DMS153 treated with DMSO at 0.1 percent for 48 hours (cell line): Measurements from ENCODE around the gene MINDY4.

Source experiments
- DNase-seq: peaks from one replicate; lab custom pipeline; 2025; ENCODE audit not compliant: unreplicated experiment; lab: John Stamatoyannopoulos, UW

MINDY4 gene

DNA sequence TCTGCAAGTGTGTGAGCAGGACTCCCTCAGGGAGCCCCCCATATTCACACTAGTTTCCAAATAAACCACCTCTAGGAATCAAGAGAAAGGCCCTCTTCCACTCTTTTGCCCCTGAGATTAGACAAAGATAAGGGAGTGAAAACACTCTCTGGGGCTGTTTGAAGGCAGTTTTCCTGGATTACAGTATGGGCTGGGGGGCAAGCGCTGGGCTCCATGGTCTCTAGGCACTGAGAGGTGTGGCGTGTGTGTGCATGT is 141.4 kb downstream of the MINDY4 start:
- no peak for DNase-seq

DNA sequence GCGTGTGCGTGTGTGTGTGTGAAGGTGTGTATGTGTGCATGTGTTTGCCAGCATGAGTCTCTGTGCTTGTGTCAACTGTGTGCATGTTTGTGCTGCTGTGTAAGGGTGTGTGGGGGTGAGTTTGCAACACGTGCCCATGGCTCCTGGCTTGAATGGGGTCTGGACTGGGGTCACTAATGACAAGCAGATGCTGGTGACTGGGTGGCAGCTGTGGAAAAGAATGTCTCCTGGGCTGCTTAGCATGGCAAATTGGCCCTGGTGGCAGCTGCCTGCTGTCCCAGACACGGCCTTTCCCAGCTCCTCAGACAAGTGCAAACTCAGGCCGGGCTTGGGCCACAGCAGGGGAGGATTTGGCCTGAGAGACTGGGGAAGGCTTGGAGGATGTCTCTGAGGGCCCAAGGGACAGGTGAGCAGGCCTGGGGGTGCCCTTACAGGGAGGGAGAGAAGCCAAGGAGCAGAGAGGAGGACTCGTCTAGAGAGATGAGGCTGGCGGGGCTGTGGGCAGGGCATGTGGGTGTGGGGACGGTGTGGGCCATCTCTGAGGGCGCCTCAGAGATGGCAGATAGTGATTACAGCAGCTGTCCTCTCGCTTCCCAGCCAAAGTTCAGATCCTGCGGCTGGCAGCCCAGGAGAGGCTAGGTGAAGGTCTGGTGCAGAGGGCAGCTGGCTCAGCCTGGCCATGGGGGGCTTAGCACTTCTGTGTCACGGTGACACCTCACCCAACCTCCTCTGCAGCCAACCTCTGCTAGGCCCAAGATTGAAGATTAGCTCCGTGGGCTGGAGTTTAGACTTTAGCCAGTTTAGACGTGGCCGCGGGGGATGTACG is 142.0 kb downstream of the MINDY4 start:
- DNase-seq, result no peak

DNA sequence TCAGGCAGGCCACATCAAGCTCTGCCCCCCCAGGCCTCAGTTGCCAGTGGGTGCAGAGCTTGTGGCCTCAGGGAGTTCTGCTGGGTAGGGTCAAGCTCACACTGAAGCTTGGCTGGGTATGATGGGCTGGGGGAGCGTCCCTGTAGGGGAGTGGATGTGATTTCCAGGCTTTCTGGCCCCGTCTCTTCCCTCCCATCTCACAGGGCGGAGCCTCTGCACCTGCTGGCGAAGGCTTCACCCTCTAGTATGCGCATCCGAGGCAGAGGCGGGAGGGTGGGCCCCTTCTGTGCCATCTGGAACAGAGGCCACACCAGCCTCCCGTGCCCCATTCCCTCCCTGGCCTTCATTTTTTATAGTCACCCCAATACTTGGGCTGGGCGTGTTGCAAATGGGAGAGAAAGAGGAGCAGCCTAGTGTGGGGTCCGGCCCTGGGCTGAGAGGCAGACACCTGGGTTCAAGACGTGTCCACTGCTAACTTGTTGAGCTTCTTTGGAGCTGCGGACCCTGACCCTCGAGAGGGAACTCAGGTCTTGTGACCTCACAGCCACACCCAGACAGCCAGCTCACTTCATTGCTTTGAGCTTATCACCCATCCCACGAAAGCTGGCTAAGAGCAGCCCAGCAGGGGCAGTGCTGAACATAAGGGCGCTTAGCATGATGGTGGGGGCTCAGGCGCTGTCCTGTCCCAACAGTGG is 142.8 kb downstream of the MINDY4 start:
- DNase-seq, result no peak

DNA sequence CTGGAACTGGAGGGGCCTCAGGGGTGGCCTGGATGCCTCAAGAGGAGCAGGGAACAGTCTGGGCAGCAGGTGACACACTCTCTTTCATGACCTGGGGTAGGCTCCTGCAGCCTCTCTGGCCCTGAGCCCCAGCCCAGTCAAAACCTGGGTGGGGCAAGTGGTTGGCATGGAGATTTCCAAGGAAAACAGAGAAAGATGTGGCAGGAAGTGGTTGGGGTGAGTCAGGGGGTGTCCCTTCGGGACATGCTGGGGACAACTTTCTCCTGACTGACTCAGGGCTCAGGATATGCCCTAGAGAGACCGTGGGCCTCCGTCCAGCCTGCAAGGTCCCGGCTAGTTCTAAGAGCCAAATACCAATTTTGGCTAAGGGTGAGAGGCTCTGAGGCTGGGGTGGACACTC is 143.4 kb downstream of the MINDY4 start:
- DNase-seq, result no peak

DNA sequence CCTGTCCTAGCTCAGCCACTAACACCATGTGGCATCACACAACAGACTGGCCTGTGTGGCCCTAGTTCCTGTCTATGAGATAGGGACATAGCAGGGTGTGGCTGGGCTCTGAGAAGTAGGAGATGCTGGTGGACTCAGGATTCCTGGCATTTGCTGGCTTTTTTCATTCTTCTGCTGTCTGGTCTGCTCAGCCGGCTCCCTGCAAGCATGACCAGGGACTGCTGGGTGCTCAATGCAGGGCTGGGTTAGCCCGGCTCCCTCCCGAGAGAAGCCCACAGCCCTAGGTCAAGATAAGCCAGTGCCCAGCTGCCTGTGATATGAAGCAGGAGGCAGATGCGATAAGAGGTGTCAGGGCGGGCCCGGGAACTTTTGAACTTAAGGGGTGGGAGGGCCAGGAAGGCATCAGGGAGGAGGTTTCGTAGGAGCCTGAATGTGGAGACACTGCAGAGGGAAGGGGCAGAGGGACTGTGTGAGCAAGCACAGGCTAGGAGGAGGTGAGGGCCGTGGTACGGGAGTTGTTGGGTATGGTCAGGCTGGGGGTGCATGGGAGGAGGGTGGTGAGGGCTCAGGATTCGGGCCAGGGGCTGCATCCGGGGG is 143.9 kb downstream of the MINDY4 start:
- DNase-seq, result no peak

DNA sequence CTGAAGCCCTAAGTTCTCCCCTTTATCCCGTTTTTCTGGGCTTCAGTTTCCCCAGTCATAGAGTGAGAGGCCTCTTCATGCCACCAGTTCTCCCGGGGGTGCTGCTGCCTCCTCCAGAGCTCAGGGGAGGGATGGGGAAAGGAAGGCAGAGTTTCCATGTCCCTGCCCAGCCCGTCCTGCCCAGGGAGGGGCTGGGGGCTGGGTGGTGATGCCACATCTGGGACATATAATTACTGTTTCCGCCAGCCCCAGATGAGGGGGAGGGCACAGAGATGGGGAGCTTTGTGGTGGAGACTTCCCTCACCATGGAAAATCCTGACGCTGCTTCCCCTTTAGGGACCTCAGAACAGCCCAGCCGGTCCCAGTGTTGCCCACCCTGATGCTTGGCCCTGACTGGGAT is 144.5 kb downstream of the MINDY4 start:
- no peak for DNase-seq

DNA sequence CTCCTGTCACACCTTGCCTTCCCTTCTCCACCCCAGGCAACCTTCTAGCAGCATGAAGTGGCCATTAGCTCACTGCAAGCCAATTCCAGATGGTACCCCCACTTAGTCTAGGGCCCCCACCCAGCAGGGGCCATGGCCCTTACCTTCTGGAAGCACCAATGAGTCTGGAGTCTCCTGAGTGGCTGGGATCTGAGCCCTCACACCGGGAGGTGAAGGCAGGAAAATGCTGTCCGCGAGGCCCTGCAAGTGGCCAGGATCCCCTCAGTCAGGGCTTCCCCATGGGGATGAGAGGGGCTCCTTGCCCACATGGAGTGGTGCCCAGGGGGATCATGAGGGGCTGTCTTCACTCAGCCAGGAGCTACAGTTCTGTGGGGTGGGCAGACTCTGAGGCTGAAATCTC is 145.0 kb downstream of the MINDY4 start:
- no peak for DNase-seq

DNA sequence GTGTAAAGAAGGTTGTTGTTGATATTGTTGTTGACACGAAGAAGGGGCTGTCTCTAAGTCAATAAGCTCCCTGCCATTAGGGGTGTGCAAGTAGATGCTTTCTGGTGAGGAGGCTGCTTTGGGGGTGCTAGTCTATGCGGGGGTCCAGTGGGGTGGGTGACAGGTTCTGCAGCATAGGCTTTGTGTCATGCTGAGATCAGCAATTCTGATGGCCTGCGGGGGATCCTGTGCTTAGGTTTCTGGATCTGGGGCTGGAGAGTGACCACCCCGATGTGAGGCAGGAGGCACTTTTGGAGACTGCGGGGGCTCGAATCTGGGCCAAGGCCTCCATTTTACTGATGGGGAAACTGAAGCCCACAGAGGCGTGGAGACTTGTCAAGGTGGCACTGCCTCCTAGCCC is 145.6 kb downstream of the MINDY4 start:
- DNase-seq, result no peak

DNA sequence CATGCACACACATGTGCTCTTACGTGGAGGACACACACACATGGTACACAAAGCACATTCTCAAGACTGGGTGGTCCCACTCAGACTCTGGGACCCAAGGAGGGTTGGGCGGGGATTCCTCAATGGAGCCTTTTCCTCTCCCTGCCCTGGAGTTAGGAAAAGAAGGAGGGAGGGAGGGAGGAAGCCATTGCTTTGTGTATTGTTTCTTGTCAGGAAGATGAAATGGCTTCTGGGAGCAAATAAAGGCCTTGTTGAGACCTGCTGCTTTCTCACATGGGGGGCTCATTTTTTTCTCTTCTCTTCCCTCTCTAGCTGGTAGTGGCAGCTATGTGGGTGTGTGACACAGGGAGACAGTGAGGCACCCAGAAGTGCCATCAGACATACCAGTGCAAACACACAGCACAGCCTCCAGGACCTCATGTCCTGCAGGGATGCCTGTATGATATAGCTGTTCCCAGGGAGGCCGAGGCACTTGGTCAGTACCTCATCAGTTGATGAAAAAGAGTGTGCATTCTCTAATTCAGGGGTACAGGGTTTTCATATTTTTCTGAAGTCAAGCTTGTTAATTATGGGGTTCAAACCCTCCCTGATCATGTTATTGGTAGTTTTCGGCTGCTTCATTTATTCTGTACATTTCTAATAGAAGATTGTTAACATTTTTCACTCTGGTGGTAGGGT is 146.1 kb downstream of the MINDY4 start:
- DNase-seq, result no peak

DNA sequence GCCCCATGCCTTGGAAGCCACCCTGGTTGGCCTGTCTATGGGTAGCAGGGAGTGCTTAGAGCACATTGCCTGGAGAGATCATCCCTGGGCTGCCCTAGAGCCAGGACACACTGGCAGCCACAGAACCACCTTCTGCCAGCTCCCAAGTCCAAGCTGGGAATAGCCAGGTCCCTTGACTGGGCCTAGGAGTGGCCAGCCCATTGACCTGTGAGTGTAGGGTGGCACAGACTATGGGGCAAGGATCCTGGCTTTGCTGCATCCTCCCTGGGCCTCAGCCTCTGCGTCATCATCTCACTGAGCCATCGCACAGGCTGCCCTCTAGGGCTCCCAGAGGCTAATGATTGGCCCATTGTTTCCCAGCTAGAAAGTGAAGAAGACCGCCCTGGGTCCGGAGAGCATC is 147.5 kb downstream of the MINDY4 start:
- no peak for DNase-seq

DNA sequence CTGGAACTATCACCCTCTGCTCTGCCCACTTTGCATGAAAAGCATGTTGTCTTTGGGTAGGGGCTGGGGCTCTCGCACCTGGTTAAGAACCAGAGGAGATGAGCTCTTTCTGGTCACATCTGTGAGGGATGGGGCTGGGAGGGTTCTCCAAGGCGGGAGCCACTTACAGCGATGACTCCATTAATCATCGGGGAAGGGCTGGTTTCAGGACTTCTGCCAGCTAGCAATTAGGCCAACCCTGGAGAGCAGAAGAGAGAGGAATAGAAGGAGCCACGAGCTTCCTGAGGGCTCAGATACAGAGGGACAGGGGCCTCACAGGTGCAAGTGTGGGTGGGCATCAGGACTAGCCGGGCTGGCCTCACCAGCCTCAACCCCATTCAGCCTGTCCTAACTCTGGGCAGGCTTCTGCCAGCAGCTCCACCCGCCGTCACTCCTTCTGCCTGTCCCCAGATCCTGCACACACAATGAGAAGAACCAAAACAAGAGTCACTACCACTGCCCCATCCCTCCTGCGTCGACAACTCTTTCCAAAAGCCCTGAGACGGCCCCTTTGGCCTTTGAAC is 148.9 kb downstream of the MINDY4 start:
- DNase-seq, result peak; percentile 8

DNA sequence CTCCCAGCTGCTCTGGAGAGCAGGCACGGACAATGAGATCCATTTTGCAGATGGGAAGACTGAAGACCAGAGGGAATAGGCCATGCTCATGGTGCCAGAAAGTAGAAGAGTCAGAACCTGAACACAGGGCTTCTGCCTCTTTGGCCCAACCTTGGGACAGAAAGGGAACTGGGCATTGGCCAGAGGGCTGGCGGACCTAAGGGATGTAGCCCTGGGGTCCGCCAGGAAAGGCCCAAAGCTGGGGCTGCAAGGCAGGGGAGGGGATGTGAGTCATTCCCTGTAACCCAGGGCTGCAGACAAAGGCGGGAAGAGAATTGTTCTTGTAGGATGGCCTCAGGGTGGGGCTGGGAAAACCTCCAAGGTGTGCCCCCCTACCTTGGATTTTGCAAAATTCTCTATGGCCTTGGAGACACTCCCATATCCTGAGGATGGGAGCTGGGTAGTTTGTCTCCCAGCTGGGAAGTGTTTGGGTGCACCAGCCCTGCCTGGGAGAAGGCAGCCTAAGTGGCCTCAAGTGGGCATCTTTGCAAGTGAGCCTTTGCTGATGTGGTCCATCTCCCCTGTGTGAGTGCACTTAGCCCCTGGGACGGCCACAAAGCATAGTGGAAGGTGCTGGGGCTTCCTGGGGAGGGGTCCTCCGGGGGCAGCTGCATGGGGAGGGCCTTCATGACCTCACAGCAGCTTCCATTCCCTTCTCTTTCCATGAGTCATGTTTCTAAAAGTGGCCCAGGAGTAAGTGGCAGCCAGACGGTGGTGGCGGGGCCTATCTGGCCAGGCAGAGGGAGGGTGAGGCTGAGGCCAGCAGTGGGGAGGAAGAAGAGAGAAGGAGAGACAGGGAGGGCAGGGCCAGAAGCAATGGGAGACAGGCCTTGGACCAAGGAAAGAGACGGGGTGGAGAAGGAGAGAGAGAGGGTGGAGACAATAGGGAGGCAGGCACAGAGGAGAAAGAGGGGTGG is 149.6 kb downstream of the MINDY4 start:
- no peak for DNase-seq

DNA sequence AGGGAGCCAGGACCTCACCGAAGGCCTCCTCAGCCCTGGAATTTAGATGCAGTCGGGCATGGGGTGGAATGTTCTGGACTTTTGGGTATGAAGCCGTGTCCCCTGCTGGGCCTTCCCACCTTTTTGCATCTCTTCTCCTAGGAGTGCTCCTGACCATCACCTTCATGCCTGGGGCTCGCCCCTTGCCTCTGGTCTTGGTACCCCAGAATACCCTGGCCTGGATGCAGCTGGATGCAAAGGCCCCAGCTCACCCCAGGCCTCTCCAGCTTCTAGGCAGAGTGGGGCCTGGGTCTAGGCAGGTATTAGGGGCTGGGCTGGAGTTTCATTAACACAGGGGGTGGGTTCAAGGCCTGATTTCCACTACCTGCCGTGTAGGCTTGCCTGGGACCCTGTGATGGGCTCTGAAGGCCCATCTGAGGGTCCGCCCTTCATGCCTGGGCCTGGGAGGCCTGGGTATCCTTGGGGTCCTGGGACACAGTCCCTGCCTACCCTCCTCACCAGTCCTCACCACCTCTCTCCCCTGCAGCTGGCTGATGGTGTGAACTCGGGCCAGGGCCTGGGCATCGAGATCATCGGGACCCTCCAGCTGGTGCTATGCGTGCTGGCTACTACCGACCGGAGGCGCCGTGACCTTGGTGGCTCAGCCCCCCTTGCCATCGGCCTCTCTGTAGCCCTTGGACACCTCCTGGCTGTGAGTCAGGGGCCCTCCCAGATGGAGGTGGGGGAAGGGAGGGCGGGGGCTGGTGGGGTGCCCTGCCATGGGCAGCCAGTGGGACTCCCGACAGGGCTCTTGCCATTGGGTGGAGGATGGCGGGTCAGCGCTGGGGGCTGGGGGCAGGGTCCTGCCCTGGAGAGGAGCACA is 150.6 kb downstream of the MINDY4 start:
- DNase-seq, result no peak

DNA sequence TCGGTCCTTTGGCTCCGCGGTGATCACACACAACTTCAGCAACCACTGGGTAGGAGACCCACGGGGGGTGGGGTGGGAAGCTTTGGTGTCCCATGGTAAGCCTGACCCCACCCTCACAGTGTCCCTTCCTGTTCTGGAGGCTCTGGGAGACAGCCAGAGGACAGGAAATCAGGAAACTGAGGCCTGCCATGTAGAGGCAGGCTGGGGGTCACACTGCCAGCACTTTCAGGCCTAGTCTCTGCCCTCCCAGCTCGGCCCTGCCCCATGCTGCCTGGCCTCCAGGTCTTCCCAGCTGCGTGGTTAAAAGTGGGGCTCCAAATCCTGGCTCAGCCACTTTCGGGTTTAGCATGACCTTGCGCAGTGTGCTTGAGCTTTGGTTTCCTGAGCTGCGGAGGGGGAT is 151.4 kb downstream of the MINDY4 start:
- no peak for DNase-seq

DNA sequence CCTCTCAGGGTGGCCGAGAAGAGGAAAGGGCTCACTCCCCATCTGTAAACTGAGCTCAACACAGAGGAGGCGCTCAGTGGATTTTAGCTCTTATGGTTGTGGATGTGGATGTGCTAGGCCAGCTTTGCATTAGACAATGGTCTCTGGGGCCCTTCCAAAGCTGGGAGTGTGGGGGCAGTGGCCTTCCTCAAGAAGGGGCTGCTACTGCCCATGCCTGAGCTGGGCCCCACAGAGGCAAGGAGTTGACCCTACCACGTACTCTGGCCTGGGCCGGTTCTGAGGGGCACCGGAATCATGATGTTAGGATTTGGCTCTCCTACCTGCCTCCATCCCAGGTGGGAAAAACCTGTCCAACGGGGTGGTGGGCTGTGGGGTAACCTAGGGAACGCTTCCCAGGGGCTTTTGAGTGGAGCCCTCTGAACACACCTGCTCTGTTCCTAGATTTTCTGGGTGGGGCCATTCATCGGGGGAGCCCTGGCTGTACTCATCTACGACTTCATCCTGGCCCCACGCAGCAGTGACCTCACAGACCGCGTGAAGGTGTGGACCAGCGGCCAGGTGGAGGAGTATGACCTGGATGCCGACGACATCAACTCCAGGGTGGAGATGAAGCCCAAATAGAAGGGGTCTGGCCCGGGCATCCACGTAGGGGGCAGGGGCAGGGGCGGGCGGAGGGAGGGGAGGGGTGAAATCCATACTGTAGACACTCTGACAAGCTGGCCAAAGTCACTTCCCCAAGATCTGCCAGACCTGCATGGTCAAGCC is 152.0 kb downstream of the MINDY4 start:
- no peak for DNase-seq

DNA sequence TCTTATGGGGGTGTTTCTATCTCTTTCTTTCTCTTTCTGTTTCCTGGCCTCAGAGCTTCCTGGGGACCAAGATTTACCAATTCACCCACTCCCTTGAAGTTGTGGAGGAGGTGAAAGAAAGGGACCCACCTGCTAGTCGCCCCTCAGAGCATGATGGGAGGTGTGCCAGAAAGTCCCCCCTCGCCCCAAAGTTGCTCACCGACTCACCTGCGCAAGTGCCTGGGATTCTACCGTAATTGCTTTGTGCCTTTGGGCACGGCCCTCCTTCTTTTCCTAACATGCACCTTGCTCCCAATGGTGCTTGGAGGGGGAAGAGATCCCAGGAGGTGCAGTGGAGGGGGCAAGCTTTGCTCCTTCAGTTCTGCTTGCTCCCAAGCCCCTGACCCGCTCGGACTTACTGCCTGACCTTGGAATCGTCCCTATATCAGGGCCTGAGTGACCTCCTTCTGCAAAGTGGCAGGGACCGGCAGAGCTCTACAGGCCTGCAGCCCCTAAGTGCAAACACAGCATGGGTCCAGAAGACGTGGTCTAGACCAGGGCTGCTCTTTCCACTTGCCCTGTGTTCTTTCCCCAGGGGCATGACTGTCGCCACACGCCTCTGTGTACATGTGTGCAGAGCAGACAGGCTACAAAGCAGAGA is 152.7 kb downstream of the MINDY4 start:
- DNase-seq, result no peak

DNA sequence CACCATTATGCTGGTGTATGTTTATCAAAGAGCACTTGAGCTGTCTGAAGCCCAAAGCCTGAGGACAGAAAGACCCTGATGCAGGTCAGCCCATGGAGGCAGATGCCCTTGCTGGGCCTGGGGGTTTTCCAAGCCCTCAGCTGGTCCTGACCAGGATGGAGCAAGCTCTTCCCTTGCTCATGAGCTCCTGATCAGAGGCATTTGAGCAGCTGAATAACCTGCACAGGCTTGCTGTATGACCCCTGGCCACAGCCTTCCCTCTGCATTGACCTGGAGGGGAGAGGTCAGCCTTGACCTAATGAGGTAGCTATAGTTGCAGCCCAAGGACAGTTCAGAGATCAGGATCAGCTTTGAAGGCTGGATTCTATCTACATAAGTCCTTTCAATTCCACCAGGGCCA is 153.4 kb downstream of the MINDY4 start:
- DNase-seq, result no peak

DNA sequence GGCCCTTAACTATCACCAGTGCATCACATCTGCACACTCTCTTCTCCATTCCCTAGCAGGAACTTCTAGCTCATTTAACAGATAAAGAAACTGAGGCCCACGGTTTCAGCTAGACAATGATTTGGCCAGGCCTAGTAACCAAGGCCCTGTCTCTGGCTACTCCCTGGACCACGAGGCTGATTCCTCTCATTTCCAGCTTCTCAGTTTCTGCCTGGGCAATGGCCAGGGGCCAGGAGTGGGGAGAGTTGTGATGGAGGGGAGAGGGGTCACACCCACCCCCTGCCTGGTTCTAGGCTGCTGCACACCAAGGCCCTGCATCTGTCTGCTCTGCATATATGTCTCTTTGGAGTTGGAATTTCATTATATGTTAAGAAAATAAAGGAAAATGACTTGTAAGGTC is 153.9 kb downstream of the MINDY4 start:
- DNase-seq, result no peak
